ENCODE results near the gene TMCC2.
"Not testable (repeated sequence)": the region's sequence is repeated elsewhere in the genome, so short reads cannot be mapped to it uniquely, and the experiment has no call there.

Gene TMCC2

DNA sequence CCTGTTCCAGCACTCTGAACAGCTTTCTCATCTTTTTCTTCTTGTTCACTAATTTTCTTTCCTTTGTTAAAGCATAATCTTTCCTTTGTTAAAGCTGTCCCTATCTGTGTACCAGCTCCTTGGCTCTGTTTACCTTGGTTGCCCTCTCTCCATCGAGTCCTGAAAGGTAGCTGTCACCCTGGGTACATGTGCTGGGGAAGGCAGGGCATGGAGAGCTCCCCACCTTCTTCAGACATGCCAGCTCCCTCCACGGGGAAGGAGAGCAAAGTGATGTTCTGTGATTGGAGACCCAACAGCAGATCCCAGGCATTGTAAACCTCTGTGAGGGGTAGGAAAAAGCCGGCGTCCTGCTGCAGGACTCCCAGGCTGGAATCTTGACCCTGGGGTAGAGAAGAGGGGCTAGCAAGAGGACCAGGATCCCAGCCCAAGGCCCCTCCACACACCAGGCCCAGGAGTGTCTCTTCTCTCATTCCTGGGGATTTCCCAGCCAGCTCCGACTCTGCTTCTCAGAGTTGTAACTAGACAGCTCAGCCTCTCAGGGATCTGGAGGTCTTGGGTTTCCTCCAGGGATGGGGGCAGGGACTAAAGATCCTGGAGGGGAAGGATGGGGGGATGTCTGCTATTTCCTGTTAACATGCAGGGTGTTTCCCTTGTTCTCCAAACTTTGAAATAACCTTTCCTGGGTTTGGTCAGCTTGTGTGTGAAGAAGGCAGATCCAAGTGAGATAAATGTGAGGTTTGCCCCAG, 34.4 kb downstream of the TMCC2 start:
- no peak for DNase-seq (ENCODE audit: low spot score)

DNA sequence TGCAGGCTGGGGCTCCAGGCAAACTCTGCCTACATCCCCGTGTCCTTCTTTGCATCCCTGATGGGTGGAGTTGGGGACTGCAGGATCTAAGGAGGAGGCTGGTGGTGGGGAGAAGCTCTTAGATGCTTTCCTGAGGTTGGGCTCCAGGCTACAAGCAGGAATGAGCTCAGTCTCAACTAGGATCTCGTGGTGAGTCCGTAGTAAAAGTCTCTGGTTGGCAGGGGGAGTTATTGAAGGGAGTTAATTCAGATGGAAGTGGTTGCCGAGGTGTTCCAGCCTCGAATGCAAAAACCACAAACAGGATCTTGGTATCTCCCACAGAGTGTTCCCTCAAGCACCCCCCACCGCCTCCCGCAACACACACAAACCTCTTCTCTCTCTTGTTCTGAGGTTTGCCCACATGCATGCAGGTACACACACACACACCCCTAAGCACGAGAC, 35.0 kb downstream of the TMCC2 start:
- DNase-seq (ENCODE audit: low spot score), result no peak

DNA sequence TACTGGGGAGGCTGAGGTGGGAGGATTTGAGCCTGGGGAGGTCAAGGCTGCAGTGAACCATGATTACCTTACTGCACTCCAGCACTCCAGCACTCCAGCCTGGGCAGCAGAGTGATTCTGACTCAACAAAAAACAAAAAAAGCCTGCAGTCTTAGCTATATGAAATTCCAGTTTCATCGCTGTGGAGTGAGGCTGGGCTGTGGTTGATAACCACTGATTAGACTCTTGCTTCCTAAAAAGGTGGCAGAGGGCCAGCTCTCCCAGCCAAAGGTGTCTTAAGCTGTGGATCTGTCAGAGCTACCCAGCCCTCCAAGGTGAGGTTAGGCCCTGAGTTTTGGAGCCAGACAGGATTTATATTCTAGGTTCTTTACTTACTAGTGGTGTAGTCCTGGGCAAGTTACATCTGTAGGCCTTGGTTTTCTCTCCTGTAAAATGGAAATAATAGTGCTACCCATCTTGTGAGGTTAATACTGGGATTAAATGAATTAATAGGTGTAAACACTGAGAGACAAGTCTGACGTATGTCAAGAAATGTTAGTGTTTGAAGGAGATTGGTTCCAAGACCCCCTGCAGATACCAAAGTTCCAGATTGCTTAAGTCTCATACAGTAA, 35.9 kb downstream of the TMCC2 start:
- no peak for DNase-seq (ENCODE audit: low spot score)

DNA sequence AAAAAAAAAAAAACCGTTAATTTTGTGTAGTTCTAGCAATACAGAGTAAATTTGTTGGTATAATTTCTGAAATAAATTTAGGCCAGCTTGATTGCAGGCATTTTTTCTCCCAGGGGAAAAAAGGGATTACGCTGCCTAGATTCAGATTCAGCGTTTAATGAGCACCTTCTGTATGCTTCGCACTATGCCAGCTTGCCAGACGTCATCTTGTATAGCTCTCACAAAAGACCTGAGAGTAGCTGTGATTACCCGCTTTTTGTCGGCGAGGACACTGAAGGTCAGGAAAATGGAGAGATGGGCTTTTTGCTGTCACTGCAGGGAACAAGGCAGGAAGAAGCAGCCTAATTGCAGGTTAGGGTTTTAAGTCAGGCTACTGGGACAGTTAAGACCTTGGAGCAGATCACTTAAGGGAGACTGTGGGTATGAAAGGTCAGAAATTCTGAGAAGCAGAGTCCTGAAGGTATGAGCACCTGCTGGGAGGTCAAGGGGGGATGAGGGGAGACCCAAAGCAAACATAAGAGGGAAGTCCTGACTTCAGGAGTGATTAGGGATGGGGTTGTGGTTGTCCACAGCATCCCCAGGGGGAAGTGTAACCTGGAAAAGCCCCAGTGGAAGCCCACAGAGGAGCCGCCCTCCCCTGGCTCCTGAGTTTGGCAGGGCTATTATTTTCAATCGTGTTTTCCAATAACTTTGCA, 39.0 kb downstream of the TMCC2 start:
- no peak for DNase-seq (ENCODE audit: low spot score)

DNA sequence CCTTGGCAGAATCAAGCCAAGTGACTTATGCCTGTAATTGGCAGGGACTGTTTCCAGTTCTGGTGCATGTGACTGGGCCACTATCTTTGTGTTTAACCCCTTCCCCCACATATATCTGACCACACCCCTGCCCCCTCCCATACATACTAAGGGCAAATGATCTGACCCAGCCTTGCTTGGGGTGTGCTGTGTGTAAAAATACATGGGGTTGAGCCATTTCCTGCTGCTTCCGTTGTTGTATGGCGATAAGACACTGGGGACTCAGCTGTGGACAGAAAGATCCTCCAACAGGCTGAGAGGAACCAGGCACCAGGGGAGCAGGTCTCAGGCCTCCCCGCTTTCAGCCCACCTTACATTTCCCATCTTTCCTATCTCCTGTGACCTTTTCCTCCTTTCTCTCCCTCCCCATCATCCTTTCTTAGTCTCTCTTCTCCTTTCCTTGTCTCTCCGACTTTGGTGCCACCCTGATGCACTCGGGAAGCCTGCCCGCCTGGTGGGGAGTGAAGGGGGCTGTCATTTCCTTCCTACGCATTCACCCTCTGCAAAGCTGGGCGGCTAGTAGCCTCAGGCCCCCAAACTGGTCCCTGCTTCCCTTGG, 39.7 kb downstream of the TMCC2 start:
- DNase-seq (ENCODE audit: low spot score), result peak; percentile 33

DNA sequence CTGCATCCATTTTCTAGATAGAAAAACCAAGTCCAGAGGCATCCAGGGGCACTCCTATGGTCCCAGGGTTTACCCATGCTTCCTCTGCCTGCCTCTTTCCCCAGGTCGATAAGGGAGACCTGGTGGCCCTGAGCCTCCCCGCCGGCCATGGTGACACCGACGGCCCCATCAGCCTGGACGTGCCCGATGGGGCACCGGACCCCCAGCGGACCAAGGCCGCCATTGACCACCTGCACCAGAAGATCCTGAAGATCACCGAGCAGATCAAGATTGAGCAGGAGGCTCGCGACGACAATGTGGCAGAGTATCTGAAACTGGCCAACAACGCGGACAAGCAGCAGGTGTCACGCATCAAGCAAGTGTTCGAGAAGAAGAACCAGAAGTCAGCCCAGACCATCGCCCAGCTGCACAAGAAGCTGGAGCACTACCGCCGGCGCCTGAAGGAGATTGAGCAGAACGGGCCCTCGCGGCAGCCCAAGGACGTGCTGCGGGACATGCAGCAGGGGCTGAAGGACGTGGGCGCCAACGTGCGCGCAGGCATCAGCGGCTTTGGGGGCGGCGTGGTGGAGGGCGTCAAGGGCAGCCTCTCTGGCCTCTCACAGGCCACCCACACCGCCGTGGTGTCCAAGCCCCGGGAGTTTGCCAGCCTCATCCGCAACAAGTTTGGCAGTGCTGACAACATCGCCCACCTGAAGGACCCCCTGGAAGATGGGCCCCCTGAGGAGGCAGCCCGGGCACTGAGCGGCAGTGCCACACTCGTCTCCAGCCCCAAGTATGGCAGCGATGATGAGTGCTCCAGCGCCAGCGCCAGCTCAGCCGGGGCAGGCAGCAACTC, 41.3 kb downstream of the TMCC2 start:
- DNase-seq (ENCODE audit: low spot score), result no peak

DNA sequence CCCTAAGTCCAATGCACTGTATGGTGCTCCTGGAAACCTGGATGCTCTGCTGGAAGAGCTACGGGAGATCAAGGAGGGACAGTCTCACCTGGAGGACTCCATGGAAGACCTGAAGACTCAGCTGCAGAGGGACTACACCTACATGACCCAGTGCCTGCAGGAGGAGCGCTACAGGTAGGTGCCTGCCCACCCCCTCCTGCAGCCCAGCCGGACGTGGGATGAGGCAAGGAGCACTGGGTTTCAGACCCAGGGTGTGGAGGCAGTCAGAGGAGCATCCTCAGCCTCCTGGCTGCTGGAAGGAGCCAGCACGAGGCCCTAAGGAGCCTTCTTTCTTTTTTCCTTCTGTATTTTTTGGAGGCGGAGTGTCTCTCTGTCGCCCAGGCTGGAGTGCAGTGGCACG, 42.0 kb downstream of the TMCC2 start:
- no peak for DNase-seq (ENCODE audit: low spot score)

DNA sequence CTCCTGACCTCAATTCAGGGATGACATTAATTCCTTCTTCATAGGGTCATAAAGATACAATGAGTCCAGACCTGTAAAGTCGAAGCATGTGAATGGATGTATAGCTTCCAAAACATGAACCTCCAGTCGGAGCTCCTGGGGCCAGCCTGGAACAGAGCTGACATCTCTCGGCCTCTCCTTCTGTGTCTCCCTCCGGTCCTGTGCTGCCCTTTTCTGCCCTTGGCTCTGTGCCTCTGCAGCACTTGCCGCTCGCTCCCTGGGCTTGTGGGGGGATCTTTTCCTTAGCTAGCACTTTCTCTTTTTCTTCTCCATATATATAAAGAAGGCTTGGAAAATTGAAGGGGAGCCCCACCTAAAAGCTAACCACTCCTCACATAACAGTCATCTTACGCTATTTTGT, 42.5 kb downstream of the TMCC2 start:
- no peak for DNase-seq (ENCODE audit: low spot score)

DNA sequence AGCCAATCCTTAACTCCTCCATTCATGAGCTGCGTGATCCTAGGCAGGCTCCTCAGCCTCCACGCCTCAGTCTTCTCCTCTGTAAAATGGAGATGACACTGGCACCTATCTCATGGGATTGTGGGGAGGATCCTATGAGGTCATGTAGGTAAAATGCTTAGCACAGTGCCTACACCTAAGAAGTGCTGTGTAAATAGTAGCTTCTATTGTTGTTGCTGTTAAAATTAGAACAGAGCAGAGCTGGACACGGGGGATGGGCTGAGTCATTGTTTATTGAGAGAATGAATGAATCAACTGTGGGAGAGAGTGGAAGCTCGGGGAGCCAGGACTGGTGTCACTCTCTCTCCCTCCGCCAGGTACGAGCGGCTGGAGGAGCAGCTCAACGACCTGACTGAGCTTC, 43.0 kb downstream of the TMCC2 start:
- DNase-seq (ENCODE audit: low spot score), result no peak

DNA sequence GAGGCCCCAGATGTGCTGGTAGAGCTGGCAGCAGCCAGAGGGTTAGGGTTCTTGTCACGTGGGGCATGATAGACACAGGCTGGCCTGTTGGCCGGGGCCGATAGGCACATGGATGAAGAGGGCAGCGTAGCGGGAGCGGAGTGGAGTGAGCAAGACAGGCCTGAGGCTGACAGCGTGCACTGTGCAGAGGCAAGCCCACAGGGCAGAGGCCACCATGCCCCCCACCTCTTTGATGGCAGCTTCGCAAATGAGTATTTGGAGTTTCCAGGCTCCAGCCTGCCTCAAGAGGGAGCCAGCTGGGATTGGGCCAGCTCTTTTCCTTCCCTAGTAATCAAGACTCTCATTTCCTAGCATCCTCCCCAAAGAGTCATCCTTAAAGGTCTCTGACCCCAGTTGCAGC, 43.5 kb downstream of the TMCC2 start:
- DNase-seq (ENCODE audit: low spot score), result no peak

DNA sequence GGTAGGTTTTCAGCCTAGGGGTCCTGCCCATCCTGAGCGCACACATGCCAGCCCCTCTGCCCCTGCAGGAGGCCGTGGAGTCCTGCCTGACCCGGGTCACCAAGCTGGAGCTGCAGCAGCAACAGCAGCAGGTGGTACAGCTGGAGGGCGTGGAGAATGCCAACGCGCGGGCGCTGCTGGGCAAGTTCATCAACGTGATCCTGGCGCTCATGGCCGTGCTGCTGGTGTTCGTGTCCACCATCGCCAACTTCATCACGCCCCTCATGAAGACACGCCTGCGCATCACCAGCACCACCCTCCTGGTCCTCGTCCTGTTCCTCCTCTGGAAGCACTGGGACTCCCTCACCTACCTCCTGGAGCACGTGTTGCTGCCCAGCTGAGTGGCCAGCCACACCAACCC, 44.0 kb downstream of the TMCC2 start:
- no peak for DNase-seq (ENCODE audit: low spot score)

DNA sequence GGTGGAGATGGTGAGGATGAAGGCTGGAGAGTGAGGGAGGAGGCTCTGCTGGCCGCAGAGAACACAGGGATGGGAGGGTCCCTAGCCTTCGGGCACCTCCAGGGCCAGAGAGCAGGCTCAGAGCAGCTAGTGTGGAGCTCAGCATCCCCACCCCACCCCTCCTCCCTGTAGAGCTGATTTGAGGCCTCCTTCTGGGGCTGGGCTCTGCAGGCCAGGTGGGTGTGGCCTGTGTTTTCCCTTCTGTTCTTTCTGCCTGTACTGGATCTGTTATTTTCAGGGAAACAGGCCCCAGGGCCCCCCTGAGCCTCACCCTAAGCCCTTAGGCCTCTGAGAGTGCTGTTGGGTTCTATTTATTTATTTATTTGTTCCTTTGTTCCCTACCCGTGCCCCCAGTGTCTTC, 44.8 kb downstream of the TMCC2 start:
- no peak for DNase-seq (ENCODE audit: low spot score)

DNA sequence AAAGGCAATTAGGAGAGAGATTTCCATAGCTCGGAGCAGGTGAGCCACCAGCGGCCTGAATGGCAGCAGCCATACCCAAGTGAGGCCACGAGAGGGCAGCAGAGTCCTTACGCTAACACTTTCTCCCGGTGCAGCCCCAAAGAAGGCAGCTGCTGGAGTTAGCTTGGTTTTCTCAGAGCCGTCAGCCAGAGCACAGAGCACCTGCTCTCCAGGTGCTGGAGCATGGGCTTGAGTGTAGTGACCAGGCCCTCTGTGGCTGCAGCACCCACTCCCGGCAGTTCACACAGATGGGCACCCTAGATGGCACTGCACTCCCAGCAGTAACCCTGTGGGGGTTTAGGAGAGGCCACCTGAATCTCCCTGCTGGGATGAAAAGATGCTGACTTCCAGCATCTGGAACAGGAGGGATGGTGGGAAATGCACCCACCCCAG, 45.8 kb downstream of the TMCC2 start:
- peak; percentile 80 for DNase-seq (ENCODE audit: low spot score)

DNA sequence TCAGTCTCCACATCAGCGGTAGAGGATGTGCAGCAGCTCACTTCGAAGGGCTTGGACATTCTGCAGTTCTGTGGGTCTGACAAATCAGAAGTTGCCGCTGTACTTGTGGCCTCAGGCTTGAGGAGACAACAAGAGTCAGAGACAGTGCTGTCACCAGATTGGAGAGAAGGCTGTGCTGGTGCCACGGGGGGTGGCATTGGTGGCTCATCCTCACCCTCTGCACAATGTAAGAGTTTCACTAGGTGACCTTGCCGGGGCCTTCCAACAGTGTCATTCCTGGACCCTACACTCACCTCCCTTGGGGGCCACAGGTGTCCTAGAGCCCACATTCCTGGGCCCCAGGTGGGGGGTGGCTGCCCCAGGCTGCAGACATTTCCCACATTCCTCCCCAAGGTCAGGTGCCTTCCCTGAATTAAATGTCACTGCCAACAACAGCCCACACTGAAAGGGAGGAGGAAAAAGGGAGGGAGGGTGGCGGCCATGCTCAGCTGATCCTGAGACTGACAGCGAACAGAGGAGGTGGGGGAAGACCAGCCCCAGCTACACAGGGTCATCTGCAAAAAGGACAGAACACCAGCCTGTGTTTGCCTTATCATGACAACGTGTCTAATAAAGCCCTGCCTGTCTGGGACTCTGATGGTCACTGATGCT, 46.4 kb downstream of the TMCC2 start:
- no peak for DNase-seq (ENCODE audit: low spot score)

DNA sequence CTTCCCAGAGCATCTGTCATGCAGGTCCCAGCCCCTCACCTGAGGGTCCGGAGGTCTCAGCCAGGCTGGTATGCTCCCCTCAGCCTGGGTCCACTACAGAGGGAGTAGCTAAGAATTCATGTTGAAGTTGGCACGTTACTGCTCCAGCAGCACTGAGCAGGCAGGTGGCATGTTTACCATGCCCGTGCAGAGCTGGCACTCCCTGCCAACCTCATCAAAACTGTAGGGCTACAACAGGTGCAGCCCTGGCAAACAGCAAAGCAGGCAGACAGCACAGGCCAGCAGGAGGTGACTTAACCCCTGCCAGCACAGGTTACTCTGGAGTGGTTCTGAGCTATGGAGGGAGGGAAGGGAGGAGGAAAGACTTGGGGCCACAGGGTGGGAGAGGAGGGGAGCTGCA, 47.4 kb downstream of the TMCC2 start:
- DNase-seq (ENCODE audit: low spot score), result no peak

DNA sequence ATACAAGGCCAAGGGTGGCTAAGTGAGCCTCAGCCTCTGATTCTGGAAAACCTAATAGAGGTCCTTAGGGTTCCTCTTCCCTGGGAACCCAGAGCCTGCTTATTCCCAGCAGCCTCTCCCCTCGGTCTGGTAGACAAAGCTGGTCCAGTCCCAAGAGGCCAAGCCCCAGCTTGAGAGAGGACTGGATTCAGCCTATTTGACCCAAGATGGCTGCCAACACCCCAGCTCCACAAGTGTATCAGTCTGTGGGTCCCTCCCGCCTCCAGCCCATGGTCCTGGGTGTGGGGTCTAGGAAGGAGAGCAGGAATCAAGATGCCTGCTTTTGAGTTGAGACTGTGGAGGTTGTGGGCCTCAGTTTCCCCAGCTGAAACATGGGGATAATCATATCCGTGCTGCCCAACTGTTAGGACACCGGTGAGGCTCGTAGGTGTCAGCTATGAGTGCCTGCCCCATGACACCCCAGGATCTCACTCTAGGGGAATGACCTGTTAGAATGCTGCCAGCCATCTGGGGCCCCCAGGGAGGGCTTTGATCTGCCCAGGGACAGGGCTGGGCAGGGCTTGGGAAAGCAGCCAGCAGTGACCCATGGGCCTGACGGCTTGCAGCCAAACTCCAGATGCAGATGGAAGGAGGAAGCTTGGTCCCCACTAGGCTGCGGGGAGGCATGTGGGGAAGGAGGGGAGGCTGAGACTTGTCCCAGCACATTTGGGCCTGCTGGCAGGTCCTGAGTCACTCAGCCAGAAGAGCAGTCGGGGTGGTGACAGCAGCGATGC, 48.4 kb downstream of the TMCC2 start:
- no peak for DNase-seq (ENCODE audit: low spot score)

DNA sequence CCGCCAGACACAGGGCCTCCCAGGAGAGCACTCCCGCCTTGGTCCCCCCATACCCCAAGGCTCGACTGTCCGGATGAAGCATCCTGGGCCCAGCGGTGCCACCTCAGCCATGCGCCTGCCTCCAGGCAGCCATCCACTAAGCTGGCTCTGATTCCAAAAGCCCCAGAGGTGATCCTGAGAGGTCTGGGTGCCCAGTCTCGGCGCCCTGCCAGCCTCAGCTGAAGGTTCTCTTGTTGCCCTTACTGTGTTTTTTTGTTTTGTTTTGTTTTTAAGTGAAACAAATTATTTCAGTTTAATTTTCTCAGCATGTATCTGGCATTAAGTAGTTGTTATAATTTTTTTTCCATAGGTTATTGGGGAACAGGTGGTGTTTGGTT, 48.9 kb downstream of the TMCC2 start:
- no peak for DNase-seq (ENCODE audit: low spot score)

DNA sequence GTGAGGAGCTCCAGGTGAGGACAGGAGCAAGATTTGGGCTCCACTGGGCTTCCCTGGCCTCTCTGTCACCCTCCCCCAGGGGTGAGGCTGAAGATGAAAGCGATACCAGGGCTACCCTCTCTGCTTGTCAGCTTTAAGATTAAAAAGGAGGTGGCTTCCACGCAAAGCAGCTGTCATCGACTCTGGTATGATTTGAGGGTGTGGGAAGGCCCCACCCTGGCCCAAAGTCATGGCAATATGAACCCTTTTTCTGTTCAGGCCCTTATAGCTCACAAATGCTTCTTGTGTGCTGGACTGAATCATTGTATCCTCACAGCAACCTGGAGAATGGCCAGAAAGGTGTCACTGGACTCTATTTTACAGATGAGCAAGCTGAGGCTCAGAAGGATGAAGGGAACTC, 52.2 kb downstream of the TMCC2 start:
- DNase-seq (ENCODE audit: low spot score), result no peak

DNA sequence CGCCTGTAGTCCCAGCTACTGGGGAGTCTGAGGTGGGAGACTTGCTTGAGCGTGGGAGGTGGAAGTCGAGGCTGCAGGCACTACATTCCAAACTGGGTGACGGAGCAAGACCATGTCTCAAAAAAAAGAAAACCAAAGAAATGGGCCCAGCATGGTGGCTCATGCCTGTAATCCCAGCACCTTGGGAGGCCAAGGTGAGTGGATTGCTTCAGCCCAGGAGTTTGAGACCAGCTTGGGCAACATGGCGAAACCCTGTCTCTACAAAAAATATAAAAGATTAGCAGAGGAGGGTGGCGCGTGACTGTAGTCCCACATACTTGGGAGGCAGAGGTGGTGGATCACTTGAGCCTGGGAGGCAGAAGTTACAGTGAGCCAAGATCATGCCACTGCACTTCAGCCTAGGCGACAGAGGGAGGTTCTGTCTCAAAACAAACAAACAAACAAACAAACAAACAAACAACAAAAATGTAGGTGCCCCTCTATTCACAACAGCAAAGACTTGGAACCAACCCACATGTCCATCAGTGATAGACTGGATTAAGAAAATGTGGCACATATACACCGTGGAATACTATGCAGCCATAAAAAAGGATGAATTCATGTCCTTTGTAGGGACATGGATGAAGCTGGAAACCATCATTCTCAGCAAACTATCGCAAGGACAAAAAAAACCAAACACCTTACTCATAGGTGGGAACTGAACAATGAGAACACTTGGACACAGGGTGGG, 53.1 kb downstream of the TMCC2 start:
- not testable (repeated sequence) for DNase-seq (ENCODE audit: low spot score)
